GM12892 (cell line): ENCODE data around the gene RPTOR.

ENCODE experiments used
- POLR2A ChIP-seq: IDR thresholded peaks from 2 replicates; pipeline ENCODE4 v1.6.1; 2011; ENCODE audit warnings: low read depth, low read length, control low read depth
- TAF1 ChIP-seq: IDR thresholded peaks from 2 replicates; pipeline ENCODE4 v1.6.1; 2011; ENCODE audit warnings: low read depth, mild to moderate bottlenecking, control low read depth, low read length, borderline replicate concordance

DNA sequence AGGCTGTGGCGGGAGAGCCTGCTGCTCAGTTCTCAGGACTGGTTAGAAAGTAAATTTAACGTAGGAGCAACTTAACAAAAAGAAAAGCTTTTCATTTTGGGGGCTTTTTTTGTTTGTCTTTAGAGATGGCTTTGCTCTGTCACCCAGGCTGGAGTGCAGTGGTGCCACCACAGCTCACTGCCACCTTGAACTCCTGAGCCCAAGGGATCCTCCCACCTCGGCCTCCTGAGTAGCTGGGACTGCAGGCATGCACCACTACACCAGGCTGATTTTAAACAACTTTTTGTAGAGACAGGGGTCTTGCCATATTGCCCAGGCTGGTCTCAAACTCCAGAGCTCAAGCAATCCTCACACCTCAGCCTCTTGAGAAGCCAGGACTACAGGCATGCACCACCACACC lies 205.0 kb downstream of the RPTOR start:
- TF ChIP-seq POLR2A (no peak), TAF1 (no peak)
